Ascending aorta (tissue), 2 donors: ENCODE data around the gene ROPN1B. TPM values are rescaled to one million over a fixed set of nuclear protein-coding genes. Genes with fewer than 3 reads are reported as not detected.

ENCODE experiments used
- DNase-seq, 2 donors: peaks; one replicate each; pipeline ENCODE4 v3.0.0-alpha.2; 2019; ENCODE audit warnings: low spot score in 2 of 2
- H3K27ac ChIP-seq, 2 donors: fragments of 200-600 bp; sonication (generic); one replicate each; pipeline ENCODE4 v1.5.1; 2016 to 2017; ENCODE audit warnings: mild to moderate bottlenecking in 1 of 2
- H3K27me3 ChIP-seq: fragments of 200-600 bp; sonication (generic); one replicate; pipeline ENCODE4 v1.5.1; 2017
- H3K36me3 ChIP-seq, 2 donors: fragments of 200-600 bp; sonication (generic); one replicate each; pipeline ENCODE4 v1.5.1; 2016
- H3K4me1 ChIP-seq, 2 donors: fragments of 200-600 bp; sonication (generic); one replicate each; pipeline ENCODE4 v1.5.1; 2016 to 2017; ENCODE audit warnings: mild to moderate bottlenecking in 1 of 2
- H3K4me3 ChIP-seq, 2 donors: fragments of 200-600 bp; sonication (generic); one replicate each; pipeline ENCODE4 v1.5.1; 2016 to 2017; ENCODE audit warnings: mild to moderate bottlenecking in 1 of 2
- H3K9me3 ChIP-seq, 2 donors: fragments of 200-600 bp; sonication (generic); one replicate each; pipeline ENCODE4 v1.5.1; 2016
- intact Hi-C: fragments of 100-400 bp; cut with DNase I; formaldehyde crosslinking; loops from one replicate; pipeline ENCODE4 v1.15.1; 2023
- total RNA-seq: library from RNA; depleted of rRNA; stranded (reverse); fragments of >200 nt; gene quantifications from one replicate; pipeline ENCODE4 v1.1.0, GENCODE V29; 2016
- TF ChIP-seq, protein P1 (sequence below), 3 experiments: fragments of 200-600 bp in 2 of 3; fragments of 450-650 bp in 1 of 3; sonication (generic) in 2 of 3; IDR thresholded peaks; one replicate each; pipeline ENCODE4 v1.5.1; 2016 to 2019; ENCODE audit warnings: antibody characterized with exemption in 3 of 3, mild to moderate bottlenecking in 1 of 3, moderate library complexity in 1 of 3

The ROPN1B gene
- total RNA-seq, 1 donor from 2014 or later, result not detected

DNA sequence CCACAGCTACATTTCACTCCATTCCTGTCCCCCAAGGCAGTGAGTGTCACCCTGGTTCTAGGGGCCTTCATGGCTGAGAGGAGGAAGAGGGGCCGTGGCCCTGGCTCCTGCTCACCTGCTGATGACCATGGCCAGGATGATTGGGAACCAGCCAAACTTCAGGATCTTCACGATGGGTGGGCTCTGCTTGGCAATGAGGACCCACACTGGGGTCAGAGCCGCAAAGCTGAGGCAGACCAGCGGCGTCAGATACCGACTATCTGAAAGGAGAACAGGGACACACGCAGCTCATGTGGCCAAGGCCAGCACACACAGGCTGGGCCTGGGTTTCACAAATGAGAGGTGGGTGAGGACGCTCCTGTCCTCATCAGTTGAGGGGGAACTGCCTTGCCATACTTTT, 47.6 kb downstream of the ROPN1B start:
- Histone ChIP-seq H3K4me3 (no peak overlapping the region), H3K27me3 (no peaks in the 10 kb centered on the region), H3K9me3 (no peaks in the 10 kb centered on the region), H3K36me3 (peaks cover 6 to 53% of the 10 kb centered on the region in 2 donors), H3K4me1 (no peaks in the 10 kb centered on the region), H3K27ac (no peak overlapping the region)
- TF ChIP-seq, protein P1, sequence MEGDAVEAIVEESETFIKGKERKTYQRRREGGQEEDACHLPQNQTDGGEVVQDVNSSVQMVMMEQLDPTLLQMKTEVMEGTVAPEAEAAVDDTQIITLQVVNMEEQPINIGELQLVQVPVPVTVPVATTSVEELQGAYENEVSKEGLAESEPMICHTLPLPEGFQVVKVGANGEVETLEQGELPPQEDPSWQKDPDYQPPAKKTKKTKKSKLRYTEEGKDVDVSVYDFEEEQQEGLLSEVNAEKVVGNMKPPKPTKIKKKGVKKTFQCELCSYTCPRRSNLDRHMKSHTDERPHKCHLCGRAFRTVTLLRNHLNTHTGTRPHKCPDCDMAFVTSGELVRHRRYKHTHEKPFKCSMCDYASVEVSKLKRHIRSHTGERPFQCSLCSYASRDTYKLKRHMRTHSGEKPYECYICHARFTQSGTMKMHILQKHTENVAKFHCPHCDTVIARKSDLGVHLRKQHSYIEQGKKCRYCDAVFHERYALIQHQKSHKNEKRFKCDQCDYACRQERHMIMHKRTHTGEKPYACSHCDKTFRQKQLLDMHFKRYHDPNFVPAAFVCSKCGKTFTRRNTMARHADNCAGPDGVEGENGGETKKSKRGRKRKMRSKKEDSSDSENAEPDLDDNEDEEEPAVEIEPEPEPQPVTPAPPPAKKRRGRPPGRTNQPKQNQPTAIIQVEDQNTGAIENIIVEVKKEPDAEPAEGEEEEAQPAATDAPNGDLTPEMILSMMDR (IDR thresholded peaks at IDR 0.05), result no peak
- no peak for DNase-seq
- intact Hi-C loops, result no loop called here

- Histone ChIP-seq H3K36me3 (peaks cover 2 to 55% of the 10 kb centered on the region in 2 donors), H3K9me3 (no peaks in the 10 kb centered on the region), H3K4me1 (no peaks in the 10 kb centered on the region), H3K4me3 (no peak overlapping the region), H3K27ac (no peak overlapping the region), H3K27me3 (no peaks in the 10 kb centered on the region)
- TF ChIP-seq, protein P1 (IDR thresholded peaks at IDR 0.05), result no peak
- intact Hi-C loops, result no loop called here
- DNase-seq, result no peak
These were observed 48.4 kb downstream of the ROPN1B start for GRCh38 chr3:126017362-126017761.

GRCh38 chr3:126018545-126018944, 49.6 kb downstream of the ROPN1B start:
- Histone ChIP-seq H3K27me3 (no peaks in the 10 kb centered on the region), H3K36me3 (peaks cover 5 to 55% of the 10 kb centered on the region in 2 donors), H3K27ac (no peak overlapping the region), H3K4me1 (no peaks in the 10 kb centered on the region), H3K9me3 (no peaks in the 10 kb centered on the region), H3K4me3 (no peak overlapping the region)
- no peak for DNase-seq
- intact Hi-C loops, result no loop called here
- TF ChIP-seq, protein P1 (IDR thresholded peaks at IDR 0.05), result no peak

DNA sequence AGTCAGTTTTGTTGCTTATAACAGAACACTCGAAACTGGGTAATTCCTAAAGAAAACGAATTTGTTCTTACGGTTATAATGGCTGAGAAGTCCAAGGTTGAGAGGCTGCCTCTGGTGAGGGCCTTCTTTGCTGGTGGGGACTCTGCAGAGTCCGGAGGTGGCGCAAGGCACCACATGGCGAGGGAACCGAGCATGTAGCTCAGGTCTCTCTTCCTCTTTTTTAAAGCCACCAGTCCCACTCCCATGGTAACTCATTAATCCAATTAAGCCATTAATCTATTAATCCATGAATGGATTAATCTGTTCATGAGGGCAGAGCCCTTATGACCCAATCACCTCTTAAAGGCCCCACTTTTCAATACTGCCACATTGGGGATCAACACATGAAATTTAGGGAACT, 50.0 kb downstream of the ROPN1B start:
- no peak overlapping the region for H3K4me3 ChIP-seq
- TF ChIP-seq, protein P1 (IDR thresholded peaks at IDR 0.05), result no peak
- DNase-seq, result no peak
- H3K4me1 ChIP-seq, result no peaks in the 10 kb centered on the region
- H3K36me3 ChIP-seq, result peaks cover 7 to 55% of the 10 kb centered on the region in 2 donors
- no peak overlapping the region for H3K27ac ChIP-seq
- intact Hi-C loops, result no loop called here
- no peaks in the 10 kb centered on the region for H3K9me3 ChIP-seq
- no peaks in the 10 kb centered on the region for H3K27me3 ChIP-seq

DNA sequence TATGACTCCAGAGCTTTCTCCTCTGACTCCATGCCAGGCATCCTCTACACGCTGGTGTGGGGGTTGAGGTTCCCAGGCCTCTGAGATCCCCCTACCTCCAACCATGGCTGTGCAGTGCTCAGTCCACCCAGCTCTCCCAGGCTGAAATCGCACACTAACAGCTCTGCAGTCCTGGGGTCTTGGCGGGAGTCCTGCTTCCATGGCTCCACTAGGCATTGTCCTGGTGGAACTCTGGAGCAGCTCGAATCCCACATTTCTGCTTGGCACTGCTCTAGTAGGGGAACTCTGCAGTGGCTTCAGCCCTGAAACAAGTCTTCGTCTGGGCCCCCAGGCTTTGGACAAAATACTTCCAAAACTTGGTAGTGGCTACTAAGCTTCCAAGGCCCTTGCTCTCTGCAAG, 50.7 kb downstream of the ROPN1B start:
- peaks cover 14 to 54% of the 10 kb centered on the region in 2 donors for H3K36me3 ChIP-seq
- DNase-seq, result no peak

More for the DNA sequence above, 50.7 kb downstream of the ROPN1B start:
- Histone ChIP-seq H3K27me3 (no peaks in the 10 kb centered on the region), H3K4me3 (no peak overlapping the region), H3K9me3 (no peaks in the 10 kb centered on the region), H3K27ac (no peak overlapping the region), H3K4me1 (no peaks in the 10 kb centered on the region)
- intact Hi-C loops, result no loop called here
- TF ChIP-seq, protein P1 (IDR thresholded peaks at IDR 0.05), result no peak
